WTC11 (cell line): ENCODE measurements around the gene OLIG1. TPM values are rescaled to one million over a fixed set of nuclear protein-coding genes. Genes with fewer than 3 reads are reported as not detected.

ENCODE experiments used
- ATAC-seq: fragments of 200-7000 bp; cut with Tn5 transposase; 2 replicates; pipeline ENCODE4 v1.10.0; 2021; ENCODE audit warnings: mild to moderate bottlenecking, moderate library complexity
- CTCF ChIA-PET: fragments of 300-600 bp; sonication (Branson Sonifier 250); formaldehyde crosslinking; loops from one replicate; lab custom pipeline; 2021; ENCODE audit warnings: antibody characterized with exemption; lab: Charles Lee
- POLR2A ChIA-PET: fragments of 350-600 bp; sonication (Branson Sonifier 250); formaldehyde crosslinking; loops from one replicate; lab custom pipeline; 2021; ENCODE audit warnings: antibody characterized with exemption; lab: Charles Lee
- DNase-seq: peaks from one replicate; pipeline ENCODE4 v3.0.0; 2021; ENCODE audit warnings: low spot score
- H3K27ac Mint-ChIP-seq: 2 replicates; pipeline ENCODE4 v1.8.0; 2021; ENCODE audit warnings: mixed read lengths
- H3K27me3 Mint-ChIP-seq: 2 replicates; pipeline ENCODE4 v1.8.0; 2021; ENCODE audit warnings: low read depth, mild to moderate bottlenecking, moderate library complexity, mixed read lengths
- H3K36me3 Mint-ChIP-seq: 2 replicates; pipeline ENCODE4 v1.8.0; 2021; ENCODE audit warnings: mixed read lengths
- H3K4me1 Mint-ChIP-seq: 2 replicates; pipeline ENCODE4 v1.8.0; 2022; ENCODE audit warnings: mixed read lengths
- H3K4me3 Mint-ChIP-seq: 2 replicates; pipeline ENCODE4 v1.8.0; 2021; ENCODE audit warnings: mild to moderate bottlenecking, moderate library complexity, mixed read lengths
- H3K9me3 Mint-ChIP-seq: 2 replicates; pipeline ENCODE4 v1.8.0; 2021; ENCODE audit warnings: mixed read lengths
- ELF4 ChIP-seq: sonication (generic); formaldehyde crosslinking; IDR thresholded peaks from 2 replicates; pipeline ENCODE4 v1.8.1; 2022; ENCODE audit warnings: low read depth, mild to moderate bottlenecking, moderate library complexity, missing genetic modification reagents
- FOXJ3 ChIP-seq: sonication (generic); formaldehyde crosslinking; IDR thresholded peaks from 2 replicates; pipeline ENCODE4 v1.9.0; 2021; ENCODE audit warnings: missing genetic modification reagents, mild to moderate bottlenecking, borderline replicate concordance
- FOXK1 ChIP-seq: sonication (generic); formaldehyde crosslinking; IDR thresholded peaks from 2 replicates; pipeline ENCODE4 v1.8.0; 2022; ENCODE audit warnings: mild to moderate bottlenecking, moderate library complexity, missing genetic modification reagents
- HMGA2 ChIP-seq: fragments of 250-450 bp; sonication (Bioruptor Pico); IDR thresholded peaks from 2 replicates; pipeline ENCODE4 v1.4.0; 2021; ENCODE audit warnings: mild to moderate bottlenecking, moderate library complexity
- IRF2 ChIP-seq: sonication (generic); formaldehyde crosslinking; IDR thresholded peaks from 2 replicates; pipeline ENCODE4 v1.8.0; 2022; ENCODE audit warnings: low read depth, missing genetic modification reagents, borderline replicate concordance
- NFYB ChIP-seq: sonication (generic); formaldehyde crosslinking; conservative IDR thresholded peaks from 2 replicates; pipeline ENCODE4 v1.8.0; 2022; ENCODE audit warnings: low read depth, missing genetic modification reagents
- SP1 ChIP-seq: sonication (generic); formaldehyde crosslinking; conservative IDR thresholded peaks from 2 replicates; pipeline ENCODE4 v1.8.1; 2022; ENCODE audit warnings: missing genetic modification reagents
- TEAD1 ChIP-seq: sonication (generic); formaldehyde crosslinking; IDR thresholded peaks from 2 replicates; pipeline ENCODE4 v1.8.0; 2022; ENCODE audit warnings: mild to moderate bottlenecking, missing genetic modification reagents
- TEAD4 ChIP-seq: sonication (generic); formaldehyde crosslinking; IDR thresholded peaks from 2 replicates; pipeline ENCODE4 v1.8.0; 2022; ENCODE audit warnings: mild to moderate bottlenecking, missing genetic modification reagents
- ZNF121 ChIP-seq: sonication (generic); formaldehyde crosslinking; IDR thresholded peaks from 2 replicates; pipeline ENCODE4 v1.8.0; 2023; ENCODE audit warnings: missing genetic modification reagents
- ZNF263 ChIP-seq: sonication (generic); formaldehyde crosslinking; IDR thresholded peaks from 2 replicates; pipeline ENCODE4 v1.8.1; 2022; ENCODE audit warnings: low read depth, mild to moderate bottlenecking, moderate library complexity, missing genetic modification reagents
- ZNF396 ChIP-seq: fragments of 250-450 bp; sonication (Bioruptor Pico); IDR thresholded peaks from 2 replicates; pipeline ENCODE4 v1.8.0; 2021; ENCODE audit warnings: mild to moderate bottlenecking, moderate library complexity, borderline replicate concordance
- total RNA-seq: library from RNA; stranded (reverse); gene quantifications from 3 replicates; pipeline ENCODE4 v1.2.3, GENCODE V29; 2021
- TF ChIP-seq, protein P1 (sequence below): fragments of 250-450 bp; sonication (Bioruptor Pico); IDR thresholded peaks from 2 replicates; pipeline ENCODE4 v1.9.0; 2021; ENCODE audit warnings: mild to moderate bottlenecking, borderline replicate concordance
- TF ChIP-seq, protein P2 (sequence below): sonication (generic); formaldehyde crosslinking; conservative IDR thresholded peaks from 2 replicates; pipeline ENCODE4 v1.8.1; 2022; ENCODE audit warnings: mild to moderate bottlenecking, missing genetic modification reagents
- TF ChIP-seq, protein P3 (sequence below): fragments of 200-600 bp; IDR thresholded peaks from 2 replicates; pipeline ENCODE4 v1.8.0; 2022; ENCODE audit warnings: antibody characterized with exemption
- TF ChIP-seq, protein P4 (sequence below): sonication (generic); formaldehyde crosslinking; IDR thresholded peaks from 2 replicates; pipeline ENCODE4 v1.8.1; 2023; ENCODE audit warnings: mild to moderate bottlenecking, missing genetic modification reagents, moderate library complexity
- TF ChIP-seq, protein P5 (sequence below): fragments of 250-450 bp; sonication (Bioruptor Pico); IDR thresholded peaks from 2 replicates; pipeline ENCODE4 v1.9.0; 2021; ENCODE audit warnings: moderate library complexity, mild to moderate bottlenecking, inconsistent platforms, borderline replicate concordance
- TF ChIP-seq, protein P6 (sequence below): sonication (generic); formaldehyde crosslinking; IDR thresholded peaks from 2 replicates; pipeline ENCODE4 v1.8.0; 2022; ENCODE audit warnings: mild to moderate bottlenecking, missing genetic modification reagents

Gene OLIG1
- total RNA-seq, 1 experiment from 2014 or later = 2.1 TPM

DNA sequence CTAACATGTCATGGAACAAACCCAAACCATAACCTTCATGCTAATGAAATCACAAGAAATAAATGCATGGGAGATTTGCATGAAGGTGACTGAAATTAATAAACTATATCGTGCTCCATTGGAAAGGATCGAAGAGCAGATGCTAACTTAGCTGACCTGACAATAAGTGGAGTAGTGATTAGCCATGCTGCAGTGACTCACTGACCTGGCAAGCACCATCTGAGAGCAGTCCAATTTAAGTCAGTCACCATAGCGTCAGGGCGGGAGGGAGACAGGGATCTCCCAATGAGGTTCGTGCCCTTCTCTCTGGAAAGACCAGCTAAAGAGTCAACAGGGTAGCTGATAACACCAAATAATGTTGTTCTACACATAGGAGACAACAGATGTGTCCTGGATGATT, 22.7 kb upstream of the OLIG1 start (continued):
- TF ChIP-seq, protein P1, sequence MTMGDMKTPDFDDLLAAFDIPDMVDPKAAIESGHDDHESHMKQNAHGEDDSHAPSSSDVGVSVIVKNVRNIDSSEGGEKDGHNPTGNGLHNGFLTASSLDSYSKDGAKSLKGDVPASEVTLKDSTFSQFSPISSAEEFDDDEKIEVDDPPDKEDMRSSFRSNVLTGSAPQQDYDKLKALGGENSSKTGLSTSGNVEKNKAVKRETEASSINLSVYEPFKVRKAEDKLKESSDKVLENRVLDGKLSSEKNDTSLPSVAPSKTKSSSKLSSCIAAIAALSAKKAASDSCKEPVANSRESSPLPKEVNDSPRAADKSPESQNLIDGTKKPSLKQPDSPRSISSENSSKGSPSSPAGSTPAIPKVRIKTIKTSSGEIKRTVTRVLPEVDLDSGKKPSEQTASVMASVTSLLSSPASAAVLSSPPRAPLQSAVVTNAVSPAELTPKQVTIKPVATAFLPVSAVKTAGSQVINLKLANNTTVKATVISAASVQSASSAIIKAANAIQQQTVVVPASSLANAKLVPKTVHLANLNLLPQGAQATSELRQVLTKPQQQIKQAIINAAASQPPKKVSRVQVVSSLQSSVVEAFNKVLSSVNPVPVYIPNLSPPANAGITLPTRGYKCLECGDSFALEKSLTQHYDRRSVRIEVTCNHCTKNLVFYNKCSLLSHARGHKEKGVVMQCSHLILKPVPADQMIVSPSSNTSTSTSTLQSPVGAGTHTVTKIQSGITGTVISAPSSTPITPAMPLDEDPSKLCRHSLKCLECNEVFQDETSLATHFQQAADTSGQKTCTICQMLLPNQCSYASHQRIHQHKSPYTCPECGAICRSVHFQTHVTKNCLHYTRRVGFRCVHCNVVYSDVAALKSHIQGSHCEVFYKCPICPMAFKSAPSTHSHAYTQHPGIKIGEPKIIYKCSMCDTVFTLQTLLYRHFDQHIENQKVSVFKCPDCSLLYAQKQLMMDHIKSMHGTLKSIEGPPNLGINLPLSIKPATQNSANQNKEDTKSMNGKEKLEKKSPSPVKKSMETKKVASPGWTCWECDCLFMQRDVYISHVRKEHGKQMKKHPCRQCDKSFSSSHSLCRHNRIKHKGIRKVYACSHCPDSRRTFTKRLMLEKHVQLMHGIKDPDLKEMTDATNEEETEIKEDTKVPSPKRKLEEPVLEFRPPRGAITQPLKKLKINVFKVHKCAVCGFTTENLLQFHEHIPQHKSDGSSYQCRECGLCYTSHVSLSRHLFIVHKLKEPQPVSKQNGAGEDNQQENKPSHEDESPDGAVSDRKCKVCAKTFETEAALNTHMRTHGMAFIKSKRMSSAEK (CRISPR knock-in tag) = no peak
- no peak for TF ChIP-seq NFYB (CRISPR knock-in tag)
- TF ChIP-seq, all 79 proteins: peak for 0

DNA sequence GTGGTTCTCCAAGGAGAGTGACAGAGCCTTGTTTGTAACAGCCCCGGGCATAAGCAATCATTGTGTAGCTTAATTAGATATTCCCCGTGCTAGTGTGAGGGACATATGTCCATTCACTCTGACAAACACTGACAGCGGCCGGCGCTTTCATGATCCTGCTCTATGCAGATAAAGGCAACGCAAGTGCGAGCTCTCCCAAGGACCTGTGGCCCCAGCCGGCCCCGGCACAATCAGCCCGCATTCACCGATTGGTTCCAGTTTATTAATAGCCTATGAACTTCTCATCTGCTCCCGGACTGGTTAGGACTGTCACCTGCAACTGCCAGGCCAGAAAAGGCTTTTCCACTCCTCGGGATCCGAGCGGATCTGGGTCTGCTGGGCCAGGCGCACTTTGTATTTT, 18.0 kb upstream of the OLIG1 start:
- CTCF ChIA-PET = interaction anchor here (1.0 kb wide), 1 partner anchor 12 kb away, joined by 3 read pairs; no protein-coding TSS in a partner anchor
- POLR2A ChIA-PET = no interaction called here
- H3K9me3 Mint-ChIP-seq = no peaks in the 10 kb centered on the region
- H3K27me3 Mint-ChIP-seq = peaks cover 18% of the 10 kb centered on the region
- TF ChIP-seq ZNF121 (no peak), TEAD1 (CRISPR knock-in tag) (no peak), ELF4 (CRISPR knock-in tag) (no peak), SP1 (CRISPR knock-in tag) (no peak), FOXK1 (CRISPR knock-in tag) (no peak), ZNF396 (CRISPR knock-in tag) (no peak)
- TF ChIP-seq, protein P2, sequence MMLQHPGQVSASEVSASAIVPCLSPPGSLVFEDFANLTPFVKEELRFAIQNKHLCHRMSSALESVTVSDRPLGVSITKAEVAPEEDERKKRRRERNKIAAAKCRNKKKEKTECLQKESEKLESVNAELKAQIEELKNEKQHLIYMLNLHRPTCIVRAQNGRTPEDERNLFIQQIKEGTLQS (CRISPR knock-in tag) = no peak
- TF ChIP-seq, protein P1 (CRISPR knock-in tag) = no peak
- H3K4me1 Mint-ChIP-seq = peaks cover 3% of the 10 kb centered on the region; the same call in 1 of the 2 replicates
- H3K4me3 Mint-ChIP-seq = no peak overlapping the region
- DNase-seq (no peak), ATAC-seq (no peak)
- H3K27ac Mint-ChIP-seq = no peak overlapping the region
- H3K36me3 Mint-ChIP-seq = no peaks in the 10 kb centered on the region

DNA sequence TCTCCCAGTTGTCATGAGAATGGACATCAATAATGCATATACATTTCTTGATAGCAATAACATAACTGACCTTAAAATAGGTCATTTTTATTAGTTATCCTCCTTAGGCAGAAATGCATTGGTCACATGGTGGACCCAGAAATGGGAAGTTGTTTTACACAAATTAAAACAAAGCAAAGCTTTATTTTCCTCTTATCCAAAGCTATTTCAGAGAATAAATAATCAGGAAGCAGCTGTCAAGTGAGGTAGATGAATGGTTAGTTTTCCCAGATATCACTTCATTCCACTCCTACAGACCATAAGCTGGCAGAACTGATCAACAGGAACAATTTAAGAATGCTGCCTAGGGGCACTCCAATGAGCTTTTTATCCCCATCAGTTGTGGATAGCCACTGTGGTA, 16.0 kb upstream of the OLIG1 start:
- Mint-ChIP-seq H3K4me1 (peaks cover 3% of the 10 kb centered on the region; the same call in 1 of the 2 replicates), H3K9me3 (no peaks in the 10 kb centered on the region), H3K27ac (no peak overlapping the region), H3K4me3 (no peak overlapping the region), H3K27me3 (peaks cover 16% of the 10 kb centered on the region), H3K36me3 (no peaks in the 10 kb centered on the region)
- POLR2A ChIA-PET = no interaction called here
- no peak for ATAC-seq
- no peak for DNase-seq
- CTCF ChIA-PET = interaction anchor here (1.0 kb wide), 1 partner anchor 21 kb away, joined by 3 read pairs; no protein-coding TSS in a partner anchor
- no peak for TF ChIP-seq TEAD4 (CRISPR knock-in tag)
- TF ChIP-seq, protein P3, sequence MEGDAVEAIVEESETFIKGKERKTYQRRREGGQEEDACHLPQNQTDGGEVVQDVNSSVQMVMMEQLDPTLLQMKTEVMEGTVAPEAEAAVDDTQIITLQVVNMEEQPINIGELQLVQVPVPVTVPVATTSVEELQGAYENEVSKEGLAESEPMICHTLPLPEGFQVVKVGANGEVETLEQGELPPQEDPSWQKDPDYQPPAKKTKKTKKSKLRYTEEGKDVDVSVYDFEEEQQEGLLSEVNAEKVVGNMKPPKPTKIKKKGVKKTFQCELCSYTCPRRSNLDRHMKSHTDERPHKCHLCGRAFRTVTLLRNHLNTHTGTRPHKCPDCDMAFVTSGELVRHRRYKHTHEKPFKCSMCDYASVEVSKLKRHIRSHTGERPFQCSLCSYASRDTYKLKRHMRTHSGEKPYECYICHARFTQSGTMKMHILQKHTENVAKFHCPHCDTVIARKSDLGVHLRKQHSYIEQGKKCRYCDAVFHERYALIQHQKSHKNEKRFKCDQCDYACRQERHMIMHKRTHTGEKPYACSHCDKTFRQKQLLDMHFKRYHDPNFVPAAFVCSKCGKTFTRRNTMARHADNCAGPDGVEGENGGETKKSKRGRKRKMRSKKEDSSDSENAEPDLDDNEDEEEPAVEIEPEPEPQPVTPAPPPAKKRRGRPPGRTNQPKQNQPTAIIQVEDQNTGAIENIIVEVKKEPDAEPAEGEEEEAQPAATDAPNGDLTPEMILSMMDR = no peak
- TF ChIP-seq, protein P4, sequence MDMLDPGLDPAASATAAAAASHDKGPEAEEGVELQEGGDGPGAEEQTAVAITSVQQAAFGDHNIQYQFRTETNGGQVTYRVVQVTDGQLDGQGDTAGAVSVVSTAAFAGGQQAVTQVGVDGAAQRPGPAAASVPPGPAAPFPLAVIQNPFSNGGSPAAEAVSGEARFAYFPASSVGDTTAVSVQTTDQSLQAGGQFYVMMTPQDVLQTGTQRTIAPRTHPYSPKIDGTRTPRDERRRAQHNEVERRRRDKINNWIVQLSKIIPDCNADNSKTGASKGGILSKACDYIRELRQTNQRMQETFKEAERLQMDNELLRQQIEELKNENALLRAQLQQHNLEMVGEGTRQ (CRISPR knock-in tag) = no peak
- no peak for TF ChIP-seq IRF2 (CRISPR knock-in tag)
- no peak for TF ChIP-seq HMGA2
- TF ChIP-seq, protein P5, sequence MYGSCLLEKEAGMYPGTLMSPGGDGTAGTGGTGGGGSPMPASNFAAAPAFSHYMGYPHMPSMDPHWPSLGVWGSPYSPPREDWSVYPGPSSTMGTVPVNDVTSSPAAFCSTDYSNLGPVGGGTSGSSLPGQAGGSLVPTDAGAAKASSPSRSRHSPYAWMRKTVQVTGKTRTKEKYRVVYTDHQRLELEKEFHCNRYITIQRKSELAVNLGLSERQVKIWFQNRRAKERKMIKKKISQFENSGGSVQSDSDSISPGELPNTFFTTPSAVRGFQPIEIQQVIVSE (CRISPR knock-in tag) = no peak
- no peak for TF ChIP-seq ZNF263
- TF ChIP-seq, protein P2 (CRISPR knock-in tag) = no peak
- TF ChIP-seq ELF4 (CRISPR knock-in tag) = no peak
- TF ChIP-seq, protein P6, sequence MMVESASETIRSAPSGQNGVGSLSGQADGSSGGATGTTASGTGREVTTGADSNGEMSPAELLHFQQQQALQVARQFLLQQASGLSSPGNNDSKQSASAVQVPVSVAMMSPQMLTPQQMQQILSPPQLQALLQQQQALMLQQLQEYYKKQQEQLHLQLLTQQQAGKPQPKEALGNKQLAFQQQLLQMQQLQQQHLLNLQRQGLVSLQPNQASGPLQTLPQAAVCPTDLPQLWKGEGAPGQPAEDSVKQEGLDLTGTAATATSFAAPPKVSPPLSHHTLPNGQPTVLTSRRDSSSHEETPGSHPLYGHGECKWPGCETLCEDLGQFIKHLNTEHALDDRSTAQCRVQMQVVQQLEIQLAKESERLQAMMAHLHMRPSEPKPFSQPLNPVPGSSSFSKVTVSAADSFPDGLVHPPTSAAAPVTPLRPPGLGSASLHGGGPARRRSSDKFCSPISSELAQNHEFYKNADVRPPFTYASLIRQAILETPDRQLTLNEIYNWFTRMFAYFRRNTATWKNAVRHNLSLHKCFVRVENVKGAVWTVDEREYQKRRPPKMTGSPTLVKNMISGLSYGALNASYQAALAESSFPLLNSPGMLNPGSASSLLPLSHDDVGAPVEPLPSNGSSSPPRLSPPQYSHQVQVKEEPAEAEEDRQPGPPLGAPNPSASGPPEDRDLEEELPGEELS (CRISPR knock-in tag) = no peak
- TF ChIP-seq FOXJ3 (CRISPR knock-in tag) = no peak
